Lower leg skin (tissue), 3 donors: ENCODE results near the gene ARID1B.

Experiments used
- POLR2A ChIP-seq, 2 donors: fragments of 450-650 bp; IDR thresholded peaks; one replicate each; pipeline ENCODE4 v1.6.1; 2016 to 2017; ENCODE audit warnings: antibody characterized with exemption in 2 of 2, mild to moderate bottlenecking in 1 of 2, moderate library complexity in 1 of 2
- TF ChIP-seq, protein P1 (sequence below), 3 donors: fragments of 450-650 bp; IDR thresholded peaks; one replicate each; pipeline ENCODE4 v1.5.1; 2016; ENCODE audit warnings: antibody characterized with exemption in 3 of 3, mild to moderate bottlenecking in 3 of 3, moderate library complexity in 2 of 3

DNA sequence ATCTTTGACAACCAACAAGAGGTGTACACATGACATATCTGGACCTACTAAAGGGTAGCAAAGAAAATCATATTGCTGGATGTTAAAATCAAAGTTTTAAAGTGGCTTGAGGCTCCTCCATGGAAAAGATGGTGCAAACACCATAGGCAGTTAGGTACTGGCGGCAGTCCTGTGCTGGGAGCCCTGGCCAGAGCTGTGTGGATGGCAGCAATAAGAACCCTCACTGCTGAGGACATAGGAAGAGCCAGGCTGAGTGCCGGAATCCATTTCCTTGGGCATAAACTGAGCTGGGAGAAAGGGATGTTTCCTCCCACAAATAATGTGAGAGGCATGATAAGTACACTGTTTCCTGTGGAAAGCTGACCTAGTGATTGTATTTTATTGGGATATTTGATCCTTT lies 89.9 kb downstream of the ARID1B start:
- TF ChIP-seq, protein P1, sequence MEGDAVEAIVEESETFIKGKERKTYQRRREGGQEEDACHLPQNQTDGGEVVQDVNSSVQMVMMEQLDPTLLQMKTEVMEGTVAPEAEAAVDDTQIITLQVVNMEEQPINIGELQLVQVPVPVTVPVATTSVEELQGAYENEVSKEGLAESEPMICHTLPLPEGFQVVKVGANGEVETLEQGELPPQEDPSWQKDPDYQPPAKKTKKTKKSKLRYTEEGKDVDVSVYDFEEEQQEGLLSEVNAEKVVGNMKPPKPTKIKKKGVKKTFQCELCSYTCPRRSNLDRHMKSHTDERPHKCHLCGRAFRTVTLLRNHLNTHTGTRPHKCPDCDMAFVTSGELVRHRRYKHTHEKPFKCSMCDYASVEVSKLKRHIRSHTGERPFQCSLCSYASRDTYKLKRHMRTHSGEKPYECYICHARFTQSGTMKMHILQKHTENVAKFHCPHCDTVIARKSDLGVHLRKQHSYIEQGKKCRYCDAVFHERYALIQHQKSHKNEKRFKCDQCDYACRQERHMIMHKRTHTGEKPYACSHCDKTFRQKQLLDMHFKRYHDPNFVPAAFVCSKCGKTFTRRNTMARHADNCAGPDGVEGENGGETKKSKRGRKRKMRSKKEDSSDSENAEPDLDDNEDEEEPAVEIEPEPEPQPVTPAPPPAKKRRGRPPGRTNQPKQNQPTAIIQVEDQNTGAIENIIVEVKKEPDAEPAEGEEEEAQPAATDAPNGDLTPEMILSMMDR (IDR thresholded peaks at IDR 0.05): no peak
- TF ChIP-seq POLR2A (IDR thresholded peaks at IDR 0.05): no peak
